Measurements from ENCODE around the gene ECM1. TPM values are rescaled to one million over a fixed set of nuclear protein-coding genes. Genes with fewer than 3 reads are reported as not detected.

The ECM1 gene
- total RNA-seq (1 to 10 TPM; 2.9 to 4.6 (median 4.1) TPM), polyA plus RNA-seq (1 to 10 TPM; 1.8 to 8.5 (median 2.7) TPM)
- long read RNA-seq, donor 1, partial matches to known transcripts: 2 of 4 reads
- long read RNA-seq, donor 1, other reads (novel, unspliced or antisense): 0 of 4 reads
- long read RNA-seq, donor 2, partial matches to known transcripts: 1 of 3 reads
- long read RNA-seq, donor 2, other reads (novel, unspliced or antisense): 0 of 3 reads

DNA sequence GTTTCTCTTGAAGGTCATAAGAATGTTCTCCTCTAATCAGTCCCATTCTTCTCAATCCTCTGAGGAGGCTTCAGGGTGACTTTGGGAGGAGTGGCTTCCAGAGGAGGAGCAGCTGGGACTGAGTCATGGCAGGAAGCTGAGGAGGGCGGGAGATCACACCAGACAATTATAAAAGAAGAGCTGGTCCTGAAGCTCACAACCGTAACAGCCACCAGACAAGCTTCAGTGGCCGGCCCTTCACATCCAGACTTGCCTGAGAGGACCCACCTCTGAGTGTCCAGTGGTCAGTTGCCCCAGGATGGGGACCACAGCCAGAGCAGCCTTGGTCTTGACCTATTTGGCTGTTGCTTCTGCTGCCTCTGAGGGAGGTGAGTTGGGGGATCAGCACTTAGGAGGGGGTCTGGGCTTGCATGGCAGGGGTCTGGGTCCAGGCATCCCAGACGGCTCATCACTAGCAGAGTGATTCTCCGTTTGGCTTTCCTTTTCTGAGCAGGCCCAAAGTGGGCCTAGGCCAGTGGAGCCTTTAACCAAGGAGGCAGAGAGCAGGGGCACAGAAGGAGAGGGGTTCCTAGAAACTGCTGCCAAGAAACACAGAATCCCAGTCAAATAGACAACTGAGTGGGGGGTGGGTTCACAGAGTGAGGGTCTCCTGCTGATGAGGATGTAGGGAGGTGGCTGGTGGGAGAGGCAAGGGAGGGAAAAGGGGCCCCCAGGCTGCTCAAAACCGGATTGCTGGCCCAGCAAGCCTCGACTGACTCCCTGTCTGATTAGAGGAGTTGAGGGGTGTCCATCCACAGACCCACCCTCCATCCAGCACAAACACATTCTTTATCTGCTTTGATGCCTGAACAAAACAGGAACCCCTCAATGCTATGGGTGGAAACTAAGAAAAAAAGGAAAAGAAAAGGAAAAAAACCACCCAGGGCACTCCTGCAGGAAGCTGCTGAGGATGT is at the start of gene ECM1:
TSS of gene ECM1 (plus strand) at position 198 of the 953 bp plus-strand sequence. CDS start at position 299, 101 bp downstream.
- intact Hi-C loops (cut with DNase I): no loop called here
- 57 to 70% (median 58%) methylated on average over 7 of the region's 7 CpGs for WGBS, 3 donors
- H3K27me3 ChIP-seq (ENCODE audit: insufficient read depth in 3 of 3, low read length in 2 of 3): no peaks in the 10 kb centered on the region
- ATAC-seq (peak; percentile 74 to 86 (median 77)), DNase-seq (peak; percentile 59 to 62)
- peaks cover 11 to 56% of the 10 kb centered on the region in 2 donors for H3K36me3 ChIP-seq (ENCODE audit: insufficient read depth in 1 of 2, low read depth in 1 of 2)
- H3K4me1 ChIP-seq: no peaks in the 10 kb centered on the region
- peak within 1 kb of the TSS; percentile 48 for H3K4me3 ChIP-seq
- TF ChIP-seq, protein P1, sequence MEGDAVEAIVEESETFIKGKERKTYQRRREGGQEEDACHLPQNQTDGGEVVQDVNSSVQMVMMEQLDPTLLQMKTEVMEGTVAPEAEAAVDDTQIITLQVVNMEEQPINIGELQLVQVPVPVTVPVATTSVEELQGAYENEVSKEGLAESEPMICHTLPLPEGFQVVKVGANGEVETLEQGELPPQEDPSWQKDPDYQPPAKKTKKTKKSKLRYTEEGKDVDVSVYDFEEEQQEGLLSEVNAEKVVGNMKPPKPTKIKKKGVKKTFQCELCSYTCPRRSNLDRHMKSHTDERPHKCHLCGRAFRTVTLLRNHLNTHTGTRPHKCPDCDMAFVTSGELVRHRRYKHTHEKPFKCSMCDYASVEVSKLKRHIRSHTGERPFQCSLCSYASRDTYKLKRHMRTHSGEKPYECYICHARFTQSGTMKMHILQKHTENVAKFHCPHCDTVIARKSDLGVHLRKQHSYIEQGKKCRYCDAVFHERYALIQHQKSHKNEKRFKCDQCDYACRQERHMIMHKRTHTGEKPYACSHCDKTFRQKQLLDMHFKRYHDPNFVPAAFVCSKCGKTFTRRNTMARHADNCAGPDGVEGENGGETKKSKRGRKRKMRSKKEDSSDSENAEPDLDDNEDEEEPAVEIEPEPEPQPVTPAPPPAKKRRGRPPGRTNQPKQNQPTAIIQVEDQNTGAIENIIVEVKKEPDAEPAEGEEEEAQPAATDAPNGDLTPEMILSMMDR (IDR thresholded peaks at IDR 0.05): no peak
- H3K27ac ChIP-seq: peak within 1 kb of the TSS; percentile 60
- no peaks in the 10 kb centered on the region for H3K9me3 ChIP-seq

- 25 to 36% (median 35%) methylated on average over 4 of the region's 4 CpGs for WGBS, 3 donors
- DNase-seq (peak; percentile 40 to 70), ATAC-seq (peak; percentile 78 to 82 (median 81))
- Histone ChIP-seq H3K27me3 (ENCODE audit: insufficient read depth in 3 of 3, low read length in 2 of 3) (no peaks in the 10 kb centered on the region), H3K36me3 (ENCODE audit: insufficient read depth in 1 of 2, low read depth in 1 of 2) (peaks cover 3 to 66% of the 10 kb centered on the region in 2 donors), H3K4me3 (no peak overlapping the region), H3K4me1 (no peaks in the 10 kb centered on the region), H3K9me3 (no peaks in the 10 kb centered on the region), H3K27ac (no peak overlapping the region)
- TF ChIP-seq, protein P1 (IDR thresholded peaks at IDR 0.05): peak; percentile 77
- intact Hi-C loops (cut with DNase I): loop anchor here (1.0 to 5.0 kb wide), 2 partner anchors 68 to 69 kb away; no protein-coding TSS in a partner anchor
Measured at GRCh38 chr1:150464422-150464826, 43.5 kb upstream of the ECM1 start.

GRCh38 chr1:150466964-150467363 is 40.9 kb upstream of the ECM1 start:
- ATAC-seq (no peak), DNase-seq (no peak)
- Histone ChIP-seq H3K4me3 (no peak overlapping the region), H3K36me3 (ENCODE audit: insufficient read depth in 1 of 2, low read depth in 1 of 2) (peaks cover 2 to 64% of the 10 kb centered on the region in 2 donors), H3K27me3 (ENCODE audit: insufficient read depth in 3 of 3, low read length in 2 of 3) (no peaks in the 10 kb centered on the region), H3K27ac (no peak overlapping the region), H3K4me1 (no peaks in the 10 kb centered on the region), H3K9me3 (no peaks in the 10 kb centered on the region)
- intact Hi-C loops (cut with DNase I): loop anchor here in 1 of 2 donors (5.0 kb wide), 1 partner anchor 90 kb away; no protein-coding TSS in a partner anchor
- TF ChIP-seq, protein P1 (IDR thresholded peaks at IDR 0.05): no peak

DNA sequence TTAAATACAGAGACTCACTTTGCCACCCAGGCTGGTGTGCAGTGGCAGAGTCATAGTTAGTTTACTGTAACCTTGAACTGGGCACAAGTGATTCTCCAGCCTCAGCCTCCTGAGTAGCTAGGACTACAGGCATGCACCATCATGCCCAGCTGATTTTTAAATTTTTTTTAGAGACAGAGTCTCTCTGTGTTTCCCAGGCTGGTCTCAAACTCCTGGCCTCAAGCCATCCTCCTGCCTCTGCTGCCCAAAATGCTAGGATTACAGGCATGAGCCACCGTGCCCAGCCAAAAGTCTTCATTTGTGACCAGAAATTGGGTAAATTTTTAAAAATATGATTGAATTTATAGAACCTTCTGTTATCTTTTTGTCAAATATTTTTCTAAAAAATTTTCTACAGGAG is 38.6 kb upstream of the ECM1 start:
- DNase-seq (no peak), ATAC-seq (no peak)
- TF ChIP-seq, protein P1 (IDR thresholded peaks at IDR 0.05): no peak
- 26 to 47% (median 27%) methylated on average over 1 of the region's 1 CpG for WGBS, 3 donors
- peaks cover 2 to 59% of the 10 kb centered on the region in 2 donors for H3K36me3 ChIP-seq (ENCODE audit: insufficient read depth in 1 of 2, low read depth in 1 of 2)
- intact Hi-C loops (cut with DNase I): loop anchor here in 1 of 2 donors (5.0 kb wide), 1 partner anchor 88 kb away; no protein-coding TSS in a partner anchor
- H3K27me3 ChIP-seq (ENCODE audit: insufficient read depth in 3 of 3, low read length in 2 of 3): no peaks in the 10 kb centered on the region
- peaks cover 16% of the 10 kb centered on the region for H3K4me1 ChIP-seq
- H3K4me3 ChIP-seq: no peak overlapping the region
- H3K27ac ChIP-seq: peak overlapping the region; percentile 13
- no peaks in the 10 kb centered on the region for H3K9me3 ChIP-seq
